Measurements from ENCODE around the gene TFB2M. TPM values are rescaled to one million over a fixed set of nuclear protein-coding genes. Genes with fewer than 3 reads are reported as not detected.

TFB2M gene
- total and polyA plus RNA-seq, 2 of the 13 experiments (the other 11 are each of a cell fraction or from before 2014, with no cell fraction given): 15.7 to 31.4 TPM

DNA sequence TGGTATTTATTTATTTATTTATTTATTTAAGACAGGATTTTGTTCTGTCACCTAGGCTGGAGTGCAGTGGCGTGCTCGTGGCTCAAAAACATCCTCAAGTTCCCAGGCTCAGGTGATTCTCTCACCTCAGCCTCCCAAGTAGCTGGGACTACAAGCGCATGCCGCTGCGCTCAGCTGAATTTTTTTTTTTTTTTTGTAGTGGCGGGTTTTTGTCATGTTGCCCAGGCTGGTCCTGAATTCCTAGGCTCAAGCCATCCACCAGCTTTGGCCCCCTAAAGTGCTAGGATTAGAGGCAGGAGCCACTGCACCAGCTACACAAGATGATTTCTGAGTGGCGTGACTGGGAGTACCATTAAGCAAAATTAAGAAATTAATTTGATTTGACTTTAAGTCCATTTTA lies 31.9 kb upstream of the TFB2M start (continued):
- TF ChIP-seq GABPA (IDR thresholded peaks at IDR 0.05; ENCODE audit: low read depth, low read length) (no peak), GABPA (CRISPR knock-in tag; IDR thresholded peaks at IDR 0.05; ENCODE audit: low read depth) (no peak), ZHX2 (IDR thresholded peaks at IDR 0.05; ENCODE audit: low read depth) (no peak), ZHX2 (CRISPR knock-in tag; IDR thresholded peaks at IDR 0.05; ENCODE audit: borderline replicate concordance) (no peak), PTBP1 (IDR thresholded peaks at IDR 0.05; ENCODE audit: low read depth, low read length, poor library complexity, severe bottlenecking) (no peak), KDM5B (CRISPR knock-in tag; IDR thresholded peaks at IDR 0.05; ENCODE audit: borderline replicate concordance) (no peak), ZBTB37 (CRISPR knock-in tag; IDR thresholded peaks at IDR 0.05) (no peak), CENPX (CRISPR knock-in tag; IDR thresholded peaks at IDR 0.05) (no peak)
